ENCODE results near the gene CPEB1. TPM values are rescaled to one million over a fixed set of nuclear protein-coding genes. Genes with fewer than 3 reads are reported as not detected.

Gene CPEB1
- total and polyA plus RNA-seq, 2 experiments from 2014 or later = 4.1 to 9.4 TPM

- Mint-ChIP-seq H3K27ac (no peak overlapping the region), H3K4me3 (no peak overlapping the region), H3K36me3 (ENCODE audit: low read depth) (no peaks in the 10 kb centered on the region; the same call in 1 of the 3 replicates), H3K27me3 (ENCODE audit: insufficient read depth, low read depth, poor library complexity) (peaks cover 21% of the 10 kb centered on the region), H3K9me3 (no peaks in the 10 kb centered on the region), H3K4me1 (peaks cover 7% of the 10 kb centered on the region)
- TF ChIP-seq ETS1 (IDR thresholded peaks at IDR 0.05) (no peak), CREB1 (CRISPR knock-in tag; IDR thresholded peaks at IDR 0.05; ENCODE audit: low read depth) (no peak), REST (IDR thresholded peaks at IDR 0.05; ENCODE audit: unreplicated experiment) (no peak), EZH2 (IDR thresholded peaks at IDR 0.05; ENCODE audit: low read depth, unreplicated experiment) (no peak), ZNF462 (CRISPR knock-in tag; IDR thresholded peaks at IDR 0.05) (no peak), ZNF331 (CRISPR knock-in tag; IDR thresholded peaks at IDR 0.05; ENCODE audit: low read depth) (no peak), CTCF (conservative IDR thresholded peaks at IDR 0.05; ENCODE audit: low read depth in 2 of 2) (no peak), ZNF114 (CRISPR knock-in tag; IDR thresholded peaks at IDR 0.05) (no peak), POLR2AphosphoS5 (IDR thresholded peaks at IDR 0.05; ENCODE audit: low read depth) (no peak), JUNB (IDR thresholded peaks at IDR 0.05; ENCODE audit: unreplicated experiment) (no peak), EZH2phosphoT487 (IDR thresholded peaks at IDR 0.05; ENCODE audit: unreplicated experiment) (no peak), NANOG (IDR thresholded peaks at IDR 0.05; ENCODE audit: borderline replicate concordance) (no peak), STAT1 (IDR thresholded peaks at IDR 0.05; ENCODE audit: unreplicated experiment) (no peak)
- no peak for ATAC-seq
- H4K20me1 ChIP-seq (replicated peaks; ENCODE audit: insufficient read depth) = peaks cover 3% of the 10 kb centered on the region
- no peaks in the 10 kb centered on the region for H3K9me2 ChIP-seq (ENCODE audit: insufficient read depth)
- H3K27ac ChIP-seq (ENCODE audit: low read depth) = no peak overlapping the region
- no peak overlapping the region for H2AFZ ChIP-seq
- no peak overlapping the region for H3K4me2 ChIP-seq
- no peaks in the 10 kb centered on the region for H3K79me2 ChIP-seq (replicated peaks; ENCODE audit: insufficient read depth)
- H3K4me3 ChIP-seq = no peak overlapping the region
- H3K4me1 ChIP-seq (ENCODE audit: insufficient read depth) = no peaks in the 10 kb centered on the region
- no peaks in the 10 kb centered on the region for H3K36me3 ChIP-seq (ENCODE audit: insufficient read depth)
- H3F3A ChIP-seq (replicated peaks; ENCODE audit: low read depth) = no peaks in the 10 kb centered on the region
- H3K27me3 ChIP-seq (ENCODE audit: insufficient read depth) = no peaks in the 10 kb centered on the region
- DNase-seq (ENCODE audit: low spot score) = no peak
Measured at GRCh38 chr15:82662641-82663040, 15.5 kb upstream of the CPEB1 start.
